ENCODE measurements around the gene FOXO1. TPM values are rescaled to one million over a fixed set of nuclear protein-coding genes. Genes with fewer than 3 reads are reported as not detected.

The FOXO1 gene
- total and polyA plus RNA-seq, 2 of the 13 experiments (the other 11 are each of a cell fraction or from before 2014, with no cell fraction given), result 8.1 to 13.1 TPM

DNA sequence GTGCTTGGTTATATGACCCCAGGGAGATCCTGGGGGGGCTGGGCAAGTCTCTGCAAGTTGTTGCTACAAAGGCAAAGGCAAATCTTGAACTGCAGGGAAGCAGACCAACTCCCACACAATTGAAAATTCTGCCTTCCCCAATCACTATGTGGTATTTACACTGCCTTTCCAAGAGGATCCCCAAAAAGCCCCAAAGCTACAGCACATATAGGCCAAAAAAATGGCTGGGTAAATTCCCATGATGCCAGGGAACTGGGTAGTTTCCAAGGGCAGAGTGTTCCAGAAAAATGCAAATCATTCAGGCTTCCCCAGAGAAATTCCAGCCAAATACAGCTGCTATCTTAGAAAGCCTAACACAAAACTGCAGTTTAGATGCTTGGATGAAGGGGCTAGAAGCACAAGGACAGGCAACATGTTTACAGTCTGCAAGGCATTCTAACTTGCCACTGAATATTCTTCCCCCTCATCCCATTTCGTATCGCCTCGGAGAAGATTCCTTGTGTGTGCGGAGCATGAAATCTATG is 6.2 kb downstream of the FOXO1 start:
- H4K20me1 ChIP-seq (ENCODE audit: insufficient read depth, low read length), result peaks cover 84% of the 10 kb centered on the region
- DNase-seq (ENCODE audit: low spot score) (no peak), ATAC-seq (no peak), FAIRE-seq (no peak)
- CTCF ChIA-PET (ENCODE audit: low intra/inter-chr PET ratio, low total read pairs), result no interaction called here
- H3K27ac ChIP-seq (ENCODE audit: extremely low read length, insufficient read depth, low read length), result no peak overlapping the region
- no peak overlapping the region for H3K4me3 ChIP-seq (replicated peaks in 1 of 3; ENCODE audit: insufficient read depth in 1 of 3, low read depth in 2 of 3, low read length in 3 of 3)
- H3K4me1 ChIP-seq (ENCODE audit: insufficient read depth, low read length), result peaks cover 59% of the 10 kb centered on the region
- H3K36me3 ChIP-seq (replicated peaks in 1 of 2; ENCODE audit: control insufficient read depth in 1 of 2, insufficient read depth in 2 of 2, low read length in 2 of 2), result no peaks in the 10 kb centered on the region; a peak in 1 of 5 replicates
- POLR2A ChIA-PET, result no interaction called here
- peak overlapping the region; percentile 13; the same call in 1 of the 2 replicates for H3K4me2 ChIP-seq (ENCODE audit: low read depth, low read length)
- H3K27me3 ChIP-seq (ENCODE audit: control insufficient read depth in 1 of 2, insufficient read depth in 2 of 2, low read length in 2 of 2), result no peaks in the 10 kb centered on the region; a peak in 1 of 5 replicates
- no peak overlapping the region for H3K9ac ChIP-seq (ENCODE audit: insufficient read depth, low read depth, low read length)
- no TSS peak for BruUV-seq (replicated peaks)
- H2AFZ ChIP-seq (ENCODE audit: low read length), result no peak overlapping the region
- intact Hi-C loops (cut with micrococcal nuclease; ENCODE audit: unreplicated experiment) (loop anchor here (5.0 kb wide), 3 partner anchors 38 to 258 kb away; no protein-coding TSS in a partner anchor), in situ Hi-C loops (cut with HindIII; ENCODE audit: extremely low pct_ligation_motif_present, low pct_unique_long_range_greater_than_20kb) (loop anchor here (10.0 kb wide), 1 partner anchor 325 kb away; no protein-coding TSS in a partner anchor)
- no peaks in the 10 kb centered on the region for H3K9me3 ChIP-seq (ENCODE audit: low read length)
- 98% methylated on average over 4 of the region's 4 CpGs for WGBS (ENCODE audit: low lambda C conversion rate)
- TF ChIP-seq AFF4 (CRISPR knock-in tag; IDR thresholded peaks at IDR 0.05), result no peak
- no peak for TF ChIP-seq ZNF746 (CRISPR knock-in tag; IDR thresholded peaks at IDR 0.05)
- no peak for TF ChIP-seq GTF2F1 (IDR thresholded peaks at IDR 0.05; ENCODE audit: low read length)
- TF ChIP-seq, protein P1, sequence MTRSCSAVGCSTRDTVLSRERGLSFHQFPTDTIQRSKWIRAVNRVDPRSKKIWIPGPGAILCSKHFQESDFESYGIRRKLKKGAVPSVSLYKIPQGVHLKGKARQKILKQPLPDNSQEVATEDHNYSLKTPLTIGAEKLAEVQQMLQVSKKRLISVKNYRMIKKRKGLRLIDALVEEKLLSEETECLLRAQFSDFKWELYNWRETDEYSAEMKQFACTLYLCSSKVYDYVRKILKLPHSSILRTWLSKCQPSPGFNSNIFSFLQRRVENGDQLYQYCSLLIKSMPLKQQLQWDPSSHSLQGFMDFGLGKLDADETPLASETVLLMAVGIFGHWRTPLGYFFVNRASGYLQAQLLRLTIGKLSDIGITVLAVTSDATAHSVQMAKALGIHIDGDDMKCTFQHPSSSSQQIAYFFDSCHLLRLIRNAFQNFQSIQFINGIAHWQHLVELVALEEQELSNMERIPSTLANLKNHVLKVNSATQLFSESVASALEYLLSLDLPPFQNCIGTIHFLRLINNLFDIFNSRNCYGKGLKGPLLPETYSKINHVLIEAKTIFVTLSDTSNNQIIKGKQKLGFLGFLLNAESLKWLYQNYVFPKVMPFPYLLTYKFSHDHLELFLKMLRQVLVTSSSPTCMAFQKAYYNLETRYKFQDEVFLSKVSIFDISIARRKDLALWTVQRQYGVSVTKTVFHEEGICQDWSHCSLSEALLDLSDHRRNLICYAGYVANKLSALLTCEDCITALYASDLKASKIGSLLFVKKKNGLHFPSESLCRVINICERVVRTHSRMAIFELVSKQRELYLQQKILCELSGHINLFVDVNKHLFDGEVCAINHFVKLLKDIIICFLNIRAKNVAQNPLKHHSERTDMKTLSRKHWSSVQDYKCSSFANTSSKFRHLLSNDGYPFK (CRISPR knock-in tag; IDR thresholded peaks at IDR 0.05; ENCODE audit: borderline replicate concordance), result no peak
- no peak for TF ChIP-seq GPBP1L1 (CRISPR knock-in tag; IDR thresholded peaks at IDR 0.05)
- TF ChIP-seq THYN1 (CRISPR knock-in tag; IDR thresholded peaks at IDR 0.05; ENCODE audit: borderline replicate concordance, low read depth), result no peak
- no peak for TF ChIP-seq JDP2 (CRISPR knock-in tag; IDR thresholded peaks at IDR 0.05; ENCODE audit: borderline replicate concordance)
- TF ChIP-seq SMARCC2 (IDR thresholded peaks at IDR 0.05), result no peak
- TF ChIP-seq PRMT3 (CRISPR knock-in tag; IDR thresholded peaks at IDR 0.05; ENCODE audit: borderline replicate concordance, low read depth), result no peak
- no peak for TF ChIP-seq HMGA1 (CRISPR knock-in tag; conservative IDR thresholded peaks at IDR 0.05)
- no peak for TF ChIP-seq NONO (IDR thresholded peaks at IDR 0.05)
- no peak for TF ChIP-seq NONO (CRISPR knock-in tag; conservative IDR thresholded peaks at IDR 0.05)
- no peak for TF ChIP-seq MXI1 (IDR thresholded peaks at IDR 0.05; ENCODE audit: borderline replicate concordance, low read depth, low read length)
- no peak for TF ChIP-seq SOX6 (IDR thresholded peaks at IDR 0.05)
- no peak for TF ChIP-seq SOX6 (CRISPR knock-in tag; IDR thresholded peaks at IDR 0.05)
- no peak for TF ChIP-seq MIER2 (CRISPR knock-in tag; IDR thresholded peaks at IDR 0.05)
- peaks cover 97% of the 10 kb centered on the region for H3K79me2 ChIP-seq (ENCODE audit: insufficient read depth, low read length)
